Activated CD8-positive, alpha-beta T cell treated with anti-CD3 and anti-CD28 coated beads for 36 hours (primary cell): Measurements from ENCODE around the gene TTC39A. TPM values are rescaled to one million over a fixed set of nuclear protein-coding genes. Genes with fewer than 3 reads are reported as not detected.
A peak's percentile ranks its signal among the peaks of the same experiment; 100 is the strongest.

Source experiments
- ATAC-seq: fragments of 200-7000 bp; cut with Tn5 transposase; one replicate; pipeline ENCODE4 v1.10.0; 2021; ENCODE audit warnings: mild to moderate bottlenecking, moderate library complexity
- CTCF ChIA-PET: fragments of 350-600 bp; sonication (Branson Sonifier 250); formaldehyde crosslinking; loops from one replicate; lab custom pipeline; 2021; ENCODE audit warnings: antibody characterized with exemption; lab: Charles Lee
- POLR2A ChIA-PET: fragments of 350-600 bp; sonication (Branson Sonifier 250); formaldehyde crosslinking; loops from one replicate; lab custom pipeline; 2021; ENCODE audit warnings: antibody characterized with exemption; lab: Charles Lee
- DNase-seq: peaks from one replicate; pipeline ENCODE4 v3.0.0-alpha.2; 2020
- H3K27ac Mint-ChIP-seq: one replicate; pipeline ENCODE4 v1.8.0; 2021; ENCODE audit warnings: mild to moderate bottlenecking, mixed read lengths
- H3K27me3 Mint-ChIP-seq: one replicate; pipeline ENCODE4 v1.8.0; 2021; ENCODE audit warnings: mixed read lengths
- H3K36me3 Mint-ChIP-seq: one replicate; pipeline ENCODE4 v1.8.0; 2021; ENCODE audit warnings: low read depth, mixed read lengths
- H3K4me1 Mint-ChIP-seq: one replicate; pipeline ENCODE4 v1.8.0; 2021; ENCODE audit warnings: low read depth, mixed read lengths
- H3K4me3 Mint-ChIP-seq: one replicate; pipeline ENCODE4 v1.8.0; 2021; ENCODE audit warnings: mild to moderate bottlenecking, moderate library complexity, mixed read lengths
- H3K9me3 Mint-ChIP-seq: one replicate; pipeline ENCODE4 v1.8.0; 2021; ENCODE audit warnings: mixed read lengths
- CTCF ChIP-seq: fragments of 200-600 bp; IDR thresholded peaks from one replicate; pipeline ENCODE4 v1.8.0; 2022; ENCODE audit warnings: antibody characterized with exemption, mild to moderate bottlenecking
- intact Hi-C: fragments of 100-400 bp; cut with micrococcal nuclease; formaldehyde crosslinking; loops from one replicate; pipeline ENCODE4 v1.10.0; 2022
- total RNA-seq, 2 experiments: library from RNA; stranded (reverse); gene quantifications; one replicate each; pipeline ENCODE4 v1.2.3, GENCODE V29; 2021

TTC39A gene
- total RNA-seq, 2 experiments from 2014 or later = 0.50 TPM; not detected in 1

GRCh38 chr1:51341876-51342496, 11.6 kb upstream of the TTC39A start:
- ATAC-seq (peak; percentile 74), DNase-seq (peak; percentile 16)
- intact Hi-C loops = no loop called here
- POLR2A ChIA-PET = no interaction called here
- Mint-ChIP-seq H3K36me3 (no peaks in the 10 kb centered on the region), H3K4me3 (no peak overlapping the region), H3K27ac (no peak overlapping the region), H3K27me3 (peaks cover 31% of the 10 kb centered on the region), H3K4me1 (peaks cover 2% of the 10 kb centered on the region), H3K9me3 (no peaks in the 10 kb centered on the region)
- CTCF ChIA-PET = interaction anchor here (1.5 kb wide), 1 partner anchor 18 kb away, joined by 3 read pairs; no protein-coding TSS in a partner anchor
- no peak for TF ChIP-seq CTCF

- Mint-ChIP-seq H3K27me3 (peaks cover 25% of the 10 kb centered on the region), H3K9me3 (no peaks in the 10 kb centered on the region), H3K36me3 (no peaks in the 10 kb centered on the region), H3K4me3 (no peak overlapping the region), H3K4me1 (peaks cover 2% of the 10 kb centered on the region), H3K27ac (no peak overlapping the region)
- DNase-seq (no peak), ATAC-seq (no peak)
- CTCF ChIA-PET = no interaction called here
- TF ChIP-seq CTCF = no peak
- intact Hi-C loops = no loop called here
- POLR2A ChIA-PET = no interaction called here
Measured at GRCh38 chr1:51340380-51340779, 10.0 kb upstream of the TTC39A start.

DNA sequence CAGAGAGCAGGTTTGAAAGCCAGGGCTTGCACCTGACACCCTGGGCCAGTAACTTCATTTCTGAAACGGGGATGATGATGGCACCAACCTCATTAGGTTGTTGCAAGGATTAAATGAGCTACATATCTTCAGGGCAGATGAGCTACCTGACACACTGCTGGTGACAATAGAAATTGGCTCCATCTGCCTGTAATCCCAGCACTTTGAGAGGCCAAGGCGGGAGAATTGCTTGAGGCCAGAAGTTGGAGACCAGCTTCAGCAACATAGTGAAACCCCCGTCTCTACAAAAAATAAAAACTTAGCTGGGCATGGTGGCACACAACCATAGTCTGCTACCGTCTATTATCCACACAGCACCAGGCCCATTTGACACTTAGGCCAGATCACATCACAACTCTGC, 6.3 kb upstream of the TTC39A start:
- Mint-ChIP-seq H3K27ac (no peak overlapping the region), H3K36me3 (no peaks in the 10 kb centered on the region), H3K4me1 (no peaks in the 10 kb centered on the region), H3K27me3 (peaks cover 2% of the 10 kb centered on the region), H3K4me3 (no peak overlapping the region), H3K9me3 (no peaks in the 10 kb centered on the region)
- intact Hi-C loops = no loop called here
- CTCF ChIA-PET = no interaction called here
- DNase-seq (no peak), ATAC-seq (no peak)
- TF ChIP-seq CTCF = no peak
- POLR2A ChIA-PET = interaction anchor here (0.6 to 1.1 kb wide), 2 partner anchors 10 to 138 kb away, joined by 3 read pairs; no protein-coding TSS in a partner anchor

DNA sequence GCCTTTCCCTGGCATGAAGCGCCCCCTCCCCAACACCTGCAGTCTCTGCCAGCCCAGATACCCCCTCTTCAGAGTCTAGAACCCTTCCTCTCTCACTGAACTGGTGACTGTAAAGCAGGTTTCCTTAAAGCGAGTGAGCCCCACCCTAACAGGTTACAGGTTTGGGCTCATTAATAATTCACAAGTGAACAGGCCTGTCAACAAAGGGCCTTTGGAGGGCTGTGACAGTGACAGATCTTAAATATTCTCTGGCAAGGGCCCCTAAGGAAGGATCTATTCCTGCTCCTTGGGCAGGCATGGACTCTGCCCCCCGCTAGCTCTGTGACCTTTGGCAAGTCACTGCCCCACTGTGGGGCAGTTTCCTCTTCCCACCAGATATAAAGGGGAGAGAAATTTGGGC, 5.6 kb upstream of the TTC39A start:
- ChIA-PET CTCF (no interaction called here), POLR2A (no interaction called here)
- Mint-ChIP-seq H3K4me1 (peaks cover 4% of the 10 kb centered on the region), H3K36me3 (no peaks in the 10 kb centered on the region), H3K4me3 (no peak overlapping the region), H3K27ac (no peak overlapping the region), H3K27me3 (peaks cover 6% of the 10 kb centered on the region), H3K9me3 (no peaks in the 10 kb centered on the region)
- intact Hi-C loops = no loop called here
- ATAC-seq = no peak
- DNase-seq = no peak
- TF ChIP-seq CTCF = no peak

DNA sequence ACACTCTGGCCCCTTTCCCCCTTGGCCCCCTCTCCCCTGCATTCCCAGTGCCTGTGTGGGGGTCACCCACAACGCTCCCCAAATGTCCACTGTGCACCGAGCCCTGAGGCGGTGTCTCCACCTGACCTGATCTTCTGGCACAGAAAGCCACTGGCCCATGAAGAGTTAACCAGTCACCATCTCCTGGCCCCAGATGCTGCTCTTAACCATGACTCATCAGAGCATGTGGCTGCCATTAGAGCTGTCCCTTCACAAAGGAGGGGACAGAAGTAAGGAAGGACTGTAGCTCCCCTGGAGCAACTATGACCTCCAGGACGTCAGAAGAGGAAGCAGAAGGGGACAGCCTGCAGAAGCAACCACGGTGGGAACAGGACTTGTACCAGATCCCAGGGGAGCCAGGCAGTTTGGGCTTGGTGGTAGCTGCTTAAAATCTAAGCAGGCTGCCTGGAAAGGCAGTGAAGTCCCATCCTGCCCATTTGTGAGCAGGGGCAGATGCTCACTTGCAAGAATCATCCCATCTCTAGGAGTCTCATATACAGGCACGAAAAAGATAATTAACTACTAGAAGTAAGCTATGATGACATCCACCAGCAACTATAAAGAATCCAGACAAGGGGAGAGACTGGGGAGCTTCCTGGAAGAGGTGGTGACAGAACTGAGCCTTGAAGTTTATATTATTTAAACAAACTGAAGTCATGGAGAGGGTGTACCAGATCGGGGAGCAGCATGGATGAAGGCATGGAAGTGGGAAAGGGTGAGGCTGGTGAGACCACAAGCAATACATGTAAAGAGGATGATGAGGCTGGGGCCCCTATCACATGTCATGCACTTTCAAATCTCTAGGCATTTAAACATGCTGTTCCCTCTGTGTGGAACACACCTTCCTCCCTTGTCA, 1.1 kb upstream of the TTC39A start:
- intact Hi-C loops = no loop called here

More for the DNA sequence above, 1.1 kb upstream of the TTC39A start:
- Mint-ChIP-seq H3K27me3 (peaks cover 28% of the 10 kb centered on the region), H3K27ac (no peak overlapping the region), H3K4me1 (peaks cover 8% of the 10 kb centered on the region), H3K9me3 (no peaks in the 10 kb centered on the region), H3K36me3 (no peaks in the 10 kb centered on the region), H3K4me3 (peak overlapping the region; percentile 63)
- peak; percentile 65 for ATAC-seq
- DNase-seq = peak; percentile 28
- TF ChIP-seq CTCF = no peak
- ChIA-PET POLR2A (no interaction called here), CTCF (interaction anchor here (1.0 to 1.8 kb wide), 5 partner anchors 16 to 142 kb away, joined by 3 to 5 read pairs (median 4); no protein-coding TSS in a partner anchor)
